WTC11 (cell line): ENCODE measurements around the gene ZNF3. TPM values are rescaled to one million over a fixed set of nuclear protein-coding genes. Genes with fewer than 3 reads are reported as not detected.

Experiments used
- ATAC-seq: fragments of 200-7000 bp; cut with Tn5 transposase; 2 replicates; pipeline ENCODE4 v1.10.0; 2021; ENCODE audit warnings: mild to moderate bottlenecking, moderate library complexity
- CTCF ChIA-PET: fragments of 300-600 bp; sonication (Branson Sonifier 250); formaldehyde crosslinking; loops from one replicate; lab custom pipeline; 2021; ENCODE audit warnings: antibody characterized with exemption; lab: Charles Lee
- POLR2A ChIA-PET: fragments of 350-600 bp; sonication (Branson Sonifier 250); formaldehyde crosslinking; loops from one replicate; lab custom pipeline; 2021; ENCODE audit warnings: antibody characterized with exemption; lab: Charles Lee
- DNase-seq: peaks from one replicate; pipeline ENCODE4 v3.0.0; 2021; ENCODE audit warnings: low spot score
- H3K27ac Mint-ChIP-seq: 2 replicates; pipeline ENCODE4 v1.8.0; 2021; ENCODE audit warnings: mixed read lengths
- H3K27me3 Mint-ChIP-seq: 2 replicates; pipeline ENCODE4 v1.8.0; 2021; ENCODE audit warnings: low read depth, mild to moderate bottlenecking, moderate library complexity, mixed read lengths
- H3K36me3 Mint-ChIP-seq: 2 replicates; pipeline ENCODE4 v1.8.0; 2021; ENCODE audit warnings: mixed read lengths
- H3K4me1 Mint-ChIP-seq: 2 replicates; pipeline ENCODE4 v1.8.0; 2022; ENCODE audit warnings: mixed read lengths
- H3K4me3 Mint-ChIP-seq: 2 replicates; pipeline ENCODE4 v1.8.0; 2021; ENCODE audit warnings: mild to moderate bottlenecking, moderate library complexity, mixed read lengths
- H3K9me3 Mint-ChIP-seq: 2 replicates; pipeline ENCODE4 v1.8.0; 2021; ENCODE audit warnings: mixed read lengths
- ELF4 ChIP-seq: sonication (generic); formaldehyde crosslinking; IDR thresholded peaks from 2 replicates; pipeline ENCODE4 v1.8.1; 2022; ENCODE audit warnings: low read depth, mild to moderate bottlenecking, moderate library complexity, missing genetic modification reagents
- EMX1 ChIP-seq: fragments of 250-450 bp; sonication (Bioruptor Pico); IDR thresholded peaks from 2 replicates; pipeline ENCODE4 v1.8.0; 2021; ENCODE audit warnings: mild to moderate bottlenecking
- GRHL2 ChIP-seq: fragments of 250-450 bp; sonication (Bioruptor Pico); IDR thresholded peaks from 2 replicates; pipeline ENCODE4 v1.8.0; 2022; ENCODE audit warnings: mild to moderate bottlenecking, moderate library complexity; ENCODE audit not compliant: insufficient replicate concordance, severe bottlenecking
- JAZF1 ChIP-seq: fragments of 250-450 bp; sonication (Bioruptor Pico); IDR thresholded peaks from 2 replicates; pipeline ENCODE4 v1.9.0; 2021; ENCODE audit warnings: moderate library complexity, mild to moderate bottlenecking, inconsistent platforms
- NR1H2 ChIP-seq: sonication (generic); formaldehyde crosslinking; IDR thresholded peaks from 2 replicates; pipeline ENCODE4 v1.9.0; 2021; ENCODE audit warnings: mild to moderate bottlenecking, moderate library complexity, missing genetic modification reagents
- NR2C2 ChIP-seq: sonication (generic); formaldehyde crosslinking; IDR thresholded peaks from 2 replicates; pipeline ENCODE4 v1.8.0; 2022; ENCODE audit warnings: mild to moderate bottlenecking, missing genetic modification reagents
- NR3C1 ChIP-seq: sonication (generic); formaldehyde crosslinking; conservative IDR thresholded peaks from 2 replicates; pipeline ENCODE4 v1.8.1; 2023; ENCODE audit warnings: low read depth, mild to moderate bottlenecking, missing genetic modification reagents
- TEAD1 ChIP-seq: sonication (generic); formaldehyde crosslinking; IDR thresholded peaks from 2 replicates; pipeline ENCODE4 v1.8.0; 2022; ENCODE audit warnings: mild to moderate bottlenecking, missing genetic modification reagents
- ZNF138 ChIP-seq: sonication (generic); formaldehyde crosslinking; conservative IDR thresholded peaks from 2 replicates; pipeline ENCODE4 v1.8.1; 2022; ENCODE audit warnings: mild to moderate bottlenecking, moderate library complexity, missing genetic modification reagents
- ZNF219 ChIP-seq: sonication (generic); formaldehyde crosslinking; IDR thresholded peaks from 2 replicates; pipeline ENCODE4 v1.8.0; 2023; ENCODE audit warnings: missing genetic modification reagents, mild to moderate bottlenecking, borderline replicate concordance
- ZNF263 ChIP-seq: sonication (generic); formaldehyde crosslinking; IDR thresholded peaks from 2 replicates; pipeline ENCODE4 v1.8.1; 2022; ENCODE audit warnings: low read depth, mild to moderate bottlenecking, moderate library complexity, missing genetic modification reagents
- ZNF396 ChIP-seq: fragments of 250-450 bp; sonication (Bioruptor Pico); IDR thresholded peaks from 2 replicates; pipeline ENCODE4 v1.8.0; 2021; ENCODE audit warnings: mild to moderate bottlenecking, moderate library complexity, borderline replicate concordance
- ZNF416 ChIP-seq: fragments of 250-450 bp; sonication (Bioruptor Pico); IDR thresholded peaks from 2 replicates; pipeline ENCODE4 v1.9.0; 2021; ENCODE audit warnings: mild to moderate bottlenecking, inconsistent platforms
- total RNA-seq: library from RNA; stranded (reverse); gene quantifications from 3 replicates; pipeline ENCODE4 v1.2.3, GENCODE V29; 2021
- TF ChIP-seq, protein P1 (sequence below): sonication (generic); formaldehyde crosslinking; IDR thresholded peaks from 2 replicates; pipeline ENCODE4 v1.8.1; 2023; ENCODE audit warnings: mild to moderate bottlenecking, missing genetic modification reagents
- TF ChIP-seq, protein P2 (sequence below): fragments of 250-450 bp; sonication (Bioruptor Pico); IDR thresholded peaks from 2 replicates; pipeline ENCODE4 v1.9.0; 2021; ENCODE audit warnings: moderate library complexity, mild to moderate bottlenecking, inconsistent platforms, borderline replicate concordance
- TF ChIP-seq, protein P3 (sequence below): sonication (generic); formaldehyde crosslinking; IDR thresholded peaks from 2 replicates; pipeline ENCODE4 v1.8.1; 2022; ENCODE audit warnings: missing genetic modification reagents, borderline replicate concordance
- TF ChIP-seq, protein P4 (sequence below): sonication (generic); formaldehyde crosslinking; IDR thresholded peaks from 2 replicates; pipeline ENCODE4 v1.8.1; 2023; ENCODE audit warnings: mild to moderate bottlenecking, missing genetic modification reagents, moderate library complexity
- TF ChIP-seq, protein P5 (sequence below): sonication (generic); formaldehyde crosslinking; IDR thresholded peaks from 2 replicates; pipeline ENCODE4 v1.8.0; 2022; ENCODE audit warnings: mild to moderate bottlenecking, missing genetic modification reagents
- TF ChIP-seq, protein P6 (sequence below): sonication (generic); formaldehyde crosslinking; conservative IDR thresholded peaks from 2 replicates; pipeline ENCODE4 v1.8.1; 2022; ENCODE audit warnings: mild to moderate bottlenecking, missing genetic modification reagents
- TF ChIP-seq, protein P7 (sequence below): fragments of 250-450 bp; sonication (Bioruptor Pico); conservative IDR thresholded peaks from 2 replicates; pipeline ENCODE4 v1.9.0; 2021; ENCODE audit warnings: mild to moderate bottlenecking
- TF ChIP-seq, protein P8 (sequence below): sonication (generic); formaldehyde crosslinking; IDR thresholded peaks from 2 replicates; pipeline ENCODE4 v1.8.0; 2022; ENCODE audit warnings: mild to moderate bottlenecking, missing genetic modification reagents
- TF ChIP-seq, protein P9 (sequence below): sonication (generic); formaldehyde crosslinking; IDR thresholded peaks from 2 replicates; pipeline ENCODE4 v1.8.1; 2022; ENCODE audit warnings: low read depth, mild to moderate bottlenecking, moderate library complexity, missing genetic modification reagents, borderline replicate concordance

The ZNF3 gene
- total RNA-seq, 1 experiment from 2014 or later, result 48.3 TPM

DNA sequence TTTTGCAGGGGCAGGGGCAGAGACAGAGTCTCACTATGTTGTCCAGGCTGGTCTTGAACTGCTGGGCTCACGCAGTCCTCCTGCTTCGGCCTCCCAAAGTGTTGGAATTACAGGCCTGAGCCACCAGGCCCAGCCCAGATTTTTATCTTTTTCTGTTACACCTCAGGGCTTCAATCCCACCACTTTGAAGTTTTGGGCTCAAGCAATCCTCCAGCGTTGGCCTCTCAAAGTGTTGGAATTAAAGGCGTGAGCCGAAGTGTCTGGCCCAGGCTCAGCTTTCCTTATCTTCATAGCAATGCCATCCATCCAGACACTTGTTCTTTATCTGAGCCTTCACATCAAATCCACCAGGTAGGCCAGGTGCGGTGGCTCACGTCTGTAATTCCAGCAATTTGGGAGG, 33.5 kb upstream of the ZNF3 start:
- Mint-ChIP-seq H3K27me3 (no peaks in the 10 kb centered on the region), H3K4me3 (no peak overlapping the region), H3K27ac (no peak overlapping the region), H3K36me3 (peaks cover 34% of the 10 kb centered on the region), H3K4me1 (peaks cover 4% of the 10 kb centered on the region; the same call in 1 of the 2 replicates), H3K9me3 (no peaks in the 10 kb centered on the region)
- CTCF ChIA-PET, result no interaction called here
- POLR2A ChIA-PET, result no interaction called here
- TF ChIP-seq ELF4 (CRISPR knock-in tag) (no peak), JAZF1 (CRISPR knock-in tag) (no peak), ZNF219 (no peak), NR2C2 (CRISPR knock-in tag) (no peak), ZNF416 (CRISPR knock-in tag) (no peak), ZNF396 (CRISPR knock-in tag) (no peak), EMX1 (CRISPR knock-in tag) (no peak), TEAD1 (CRISPR knock-in tag) (no peak)
- TF ChIP-seq, protein P1, sequence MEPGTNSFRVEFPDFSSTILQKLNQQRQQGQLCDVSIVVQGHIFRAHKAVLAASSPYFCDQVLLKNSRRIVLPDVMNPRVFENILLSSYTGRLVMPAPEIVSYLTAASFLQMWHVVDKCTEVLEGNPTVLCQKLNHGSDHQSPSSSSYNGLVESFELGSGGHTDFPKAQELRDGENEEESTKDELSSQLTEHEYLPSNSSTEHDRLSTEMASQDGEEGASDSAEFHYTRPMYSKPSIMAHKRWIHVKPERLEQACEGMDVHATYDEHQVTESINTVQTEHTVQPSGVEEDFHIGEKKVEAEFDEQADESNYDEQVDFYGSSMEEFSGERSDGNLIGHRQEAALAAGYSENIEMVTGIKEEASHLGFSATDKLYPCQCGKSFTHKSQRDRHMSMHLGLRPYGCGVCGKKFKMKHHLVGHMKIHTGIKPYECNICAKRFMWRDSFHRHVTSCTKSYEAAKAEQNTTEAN (CRISPR knock-in tag), result no peak
- TF ChIP-seq, protein P2, sequence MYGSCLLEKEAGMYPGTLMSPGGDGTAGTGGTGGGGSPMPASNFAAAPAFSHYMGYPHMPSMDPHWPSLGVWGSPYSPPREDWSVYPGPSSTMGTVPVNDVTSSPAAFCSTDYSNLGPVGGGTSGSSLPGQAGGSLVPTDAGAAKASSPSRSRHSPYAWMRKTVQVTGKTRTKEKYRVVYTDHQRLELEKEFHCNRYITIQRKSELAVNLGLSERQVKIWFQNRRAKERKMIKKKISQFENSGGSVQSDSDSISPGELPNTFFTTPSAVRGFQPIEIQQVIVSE (CRISPR knock-in tag), result no peak
- TF ChIP-seq, protein P3, sequence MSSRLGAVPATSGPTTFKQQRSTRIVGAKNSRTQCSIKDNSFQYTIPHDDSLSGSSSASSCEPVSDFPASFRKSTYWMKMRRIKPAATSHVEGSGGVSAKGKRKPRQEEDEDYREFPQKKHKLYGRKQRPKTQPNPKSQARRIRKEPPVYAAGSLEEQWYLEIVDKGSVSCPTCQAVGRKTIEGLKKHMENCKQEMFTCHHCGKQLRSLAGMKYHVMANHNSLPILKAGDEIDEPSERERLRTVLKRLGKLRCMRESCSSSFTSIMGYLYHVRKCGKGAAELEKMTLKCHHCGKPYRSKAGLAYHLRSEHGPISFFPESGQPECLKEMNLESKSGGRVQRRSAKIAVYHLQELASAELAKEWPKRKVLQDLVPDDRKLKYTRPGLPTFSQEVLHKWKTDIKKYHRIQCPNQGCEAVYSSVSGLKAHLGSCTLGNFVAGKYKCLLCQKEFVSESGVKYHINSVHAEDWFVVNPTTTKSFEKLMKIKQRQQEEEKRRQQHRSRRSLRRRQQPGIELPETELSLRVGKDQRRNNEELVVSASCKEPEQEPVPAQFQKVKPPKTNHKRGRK (CRISPR knock-in tag), result no peak
- DNase-seq (no peak), ATAC-seq (no peak)

DNA sequence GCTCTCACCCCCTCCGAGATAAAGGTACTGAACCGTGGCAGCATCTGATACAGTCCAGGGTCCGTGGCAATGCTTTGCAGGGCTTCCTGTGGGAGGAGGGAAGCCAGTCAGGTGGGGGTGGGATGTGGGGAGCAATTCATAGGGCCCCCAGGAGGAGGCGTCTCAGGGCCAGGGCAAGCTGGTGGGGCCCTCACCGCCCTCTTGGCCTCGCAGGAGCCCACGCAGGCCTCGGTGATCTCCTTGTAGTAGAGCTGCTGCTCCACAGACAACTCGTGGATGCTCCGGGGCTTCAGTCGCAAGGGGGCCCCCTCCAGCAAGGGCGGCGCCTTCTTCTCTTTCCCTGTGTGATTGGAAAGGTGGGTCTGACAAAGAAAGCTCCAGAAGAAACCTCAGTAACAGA, 30.4 kb upstream of the ZNF3 start:
- H3K4me3 Mint-ChIP-seq, result no peak overlapping the region
- ATAC-seq (no peak), DNase-seq (no peak)
- H3K36me3 Mint-ChIP-seq, result peaks cover 54% of the 10 kb centered on the region
- no peaks in the 10 kb centered on the region for H3K27me3 Mint-ChIP-seq
- no peaks in the 10 kb centered on the region for H3K4me1 Mint-ChIP-seq
- H3K27ac Mint-ChIP-seq, result no peak overlapping the region
- no peaks in the 10 kb centered on the region for H3K9me3 Mint-ChIP-seq
- TF ChIP-seq TEAD1 (CRISPR knock-in tag) (no peak), ZNF138 (CRISPR knock-in tag) (no peak), GRHL2 (no peak), NR3C1 (no peak), ZNF263 (no peak), NR1H2 (CRISPR knock-in tag) (no peak)
- TF ChIP-seq, protein P4, sequence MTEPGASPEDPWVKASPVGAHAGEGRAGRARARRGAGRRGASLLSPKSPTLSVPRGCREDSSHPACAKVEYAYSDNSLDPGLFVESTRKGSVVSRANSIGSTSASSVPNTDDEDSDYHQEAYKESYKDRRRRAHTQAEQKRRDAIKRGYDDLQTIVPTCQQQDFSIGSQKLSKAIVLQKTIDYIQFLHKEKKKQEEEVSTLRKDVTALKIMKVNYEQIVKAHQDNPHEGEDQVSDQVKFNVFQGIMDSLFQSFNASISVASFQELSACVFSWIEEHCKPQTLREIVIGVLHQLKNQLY, result no peak
- TF ChIP-seq, protein P5, sequence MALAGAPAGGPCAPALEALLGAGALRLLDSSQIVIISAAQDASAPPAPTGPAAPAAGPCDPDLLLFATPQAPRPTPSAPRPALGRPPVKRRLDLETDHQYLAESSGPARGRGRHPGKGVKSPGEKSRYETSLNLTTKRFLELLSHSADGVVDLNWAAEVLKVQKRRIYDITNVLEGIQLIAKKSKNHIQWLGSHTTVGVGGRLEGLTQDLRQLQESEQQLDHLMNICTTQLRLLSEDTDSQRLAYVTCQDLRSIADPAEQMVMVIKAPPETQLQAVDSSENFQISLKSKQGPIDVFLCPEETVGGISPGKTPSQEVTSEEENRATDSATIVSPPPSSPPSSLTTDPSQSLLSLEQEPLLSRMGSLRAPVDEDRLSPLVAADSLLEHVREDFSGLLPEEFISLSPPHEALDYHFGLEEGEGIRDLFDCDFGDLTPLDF, result no peak
- TF ChIP-seq, protein P6, sequence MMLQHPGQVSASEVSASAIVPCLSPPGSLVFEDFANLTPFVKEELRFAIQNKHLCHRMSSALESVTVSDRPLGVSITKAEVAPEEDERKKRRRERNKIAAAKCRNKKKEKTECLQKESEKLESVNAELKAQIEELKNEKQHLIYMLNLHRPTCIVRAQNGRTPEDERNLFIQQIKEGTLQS, result no peak
- TF ChIP-seq, protein P7, sequence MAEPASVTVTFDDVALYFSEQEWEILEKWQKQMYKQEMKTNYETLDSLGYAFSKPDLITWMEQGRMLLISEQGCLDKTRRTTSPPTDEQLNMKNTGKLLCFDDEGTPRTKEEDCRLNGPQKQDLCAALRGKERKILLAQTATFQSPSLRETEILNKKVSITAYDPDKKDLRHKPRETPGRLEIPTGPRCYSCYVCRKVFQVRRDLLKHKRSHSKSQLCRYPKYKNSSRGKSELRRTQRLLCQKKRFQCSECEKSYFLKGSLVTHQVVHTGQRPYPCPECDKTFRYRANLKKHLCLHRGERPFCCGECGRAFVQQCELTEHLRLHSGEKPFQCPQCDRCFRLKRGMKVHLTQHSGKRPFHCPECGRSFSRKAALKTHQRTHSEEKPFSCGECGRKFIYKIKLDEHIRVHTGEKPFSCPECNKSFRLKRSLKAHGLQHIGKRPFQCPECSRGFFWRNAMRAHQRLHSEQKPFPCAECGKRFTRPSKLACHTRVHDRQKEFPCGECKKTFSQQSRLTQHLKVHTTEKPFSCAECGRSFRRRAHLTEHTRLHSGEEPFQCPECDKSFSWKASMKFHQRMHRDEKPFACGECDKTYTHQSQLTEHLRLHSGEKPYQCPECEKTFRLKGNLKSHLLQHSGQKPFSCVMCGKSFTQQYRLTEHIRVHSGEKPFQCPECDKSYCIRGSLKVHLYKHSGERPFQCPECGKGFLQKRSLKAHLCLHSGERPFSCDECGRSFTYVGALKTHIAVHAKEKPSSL, result no peak
- TF ChIP-seq, protein P1 (CRISPR knock-in tag), result no peak
- TF ChIP-seq, protein P8, sequence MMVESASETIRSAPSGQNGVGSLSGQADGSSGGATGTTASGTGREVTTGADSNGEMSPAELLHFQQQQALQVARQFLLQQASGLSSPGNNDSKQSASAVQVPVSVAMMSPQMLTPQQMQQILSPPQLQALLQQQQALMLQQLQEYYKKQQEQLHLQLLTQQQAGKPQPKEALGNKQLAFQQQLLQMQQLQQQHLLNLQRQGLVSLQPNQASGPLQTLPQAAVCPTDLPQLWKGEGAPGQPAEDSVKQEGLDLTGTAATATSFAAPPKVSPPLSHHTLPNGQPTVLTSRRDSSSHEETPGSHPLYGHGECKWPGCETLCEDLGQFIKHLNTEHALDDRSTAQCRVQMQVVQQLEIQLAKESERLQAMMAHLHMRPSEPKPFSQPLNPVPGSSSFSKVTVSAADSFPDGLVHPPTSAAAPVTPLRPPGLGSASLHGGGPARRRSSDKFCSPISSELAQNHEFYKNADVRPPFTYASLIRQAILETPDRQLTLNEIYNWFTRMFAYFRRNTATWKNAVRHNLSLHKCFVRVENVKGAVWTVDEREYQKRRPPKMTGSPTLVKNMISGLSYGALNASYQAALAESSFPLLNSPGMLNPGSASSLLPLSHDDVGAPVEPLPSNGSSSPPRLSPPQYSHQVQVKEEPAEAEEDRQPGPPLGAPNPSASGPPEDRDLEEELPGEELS (CRISPR knock-in tag), result no peak
- TF ChIP-seq, protein P9, sequence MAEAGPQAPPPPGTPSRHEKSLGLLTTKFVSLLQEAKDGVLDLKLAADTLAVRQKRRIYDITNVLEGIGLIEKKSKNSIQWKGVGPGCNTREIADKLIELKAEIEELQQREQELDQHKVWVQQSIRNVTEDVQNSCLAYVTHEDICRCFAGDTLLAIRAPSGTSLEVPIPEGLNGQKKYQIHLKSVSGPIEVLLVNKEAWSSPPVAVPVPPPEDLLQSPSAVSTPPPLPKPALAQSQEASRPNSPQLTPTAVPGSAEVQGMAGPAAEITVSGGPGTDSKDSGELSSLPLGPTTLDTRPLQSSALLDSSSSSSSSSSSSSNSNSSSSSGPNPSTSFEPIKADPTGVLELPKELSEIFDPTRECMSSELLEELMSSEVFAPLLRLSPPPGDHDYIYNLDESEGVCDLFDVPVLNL, result no peak
- POLR2A ChIA-PET, result interaction anchor here (1.3 to 2.8 kb wide), 2 partner anchors 10 to 13 kb away, joined by 4 to 17 read pairs; partner anchors contain the start of genes AP4M1 and MCM7
- CTCF ChIA-PET, result interaction anchor here (2.3 to 2.5 kb wide), 2 partner anchors 10 to 18 kb away, joined by 13 to 17 read pairs; partner anchors contain the start of genes AP4M1 and MCM7
